ENCODE results near the gene HOTAIR.

DNA sequence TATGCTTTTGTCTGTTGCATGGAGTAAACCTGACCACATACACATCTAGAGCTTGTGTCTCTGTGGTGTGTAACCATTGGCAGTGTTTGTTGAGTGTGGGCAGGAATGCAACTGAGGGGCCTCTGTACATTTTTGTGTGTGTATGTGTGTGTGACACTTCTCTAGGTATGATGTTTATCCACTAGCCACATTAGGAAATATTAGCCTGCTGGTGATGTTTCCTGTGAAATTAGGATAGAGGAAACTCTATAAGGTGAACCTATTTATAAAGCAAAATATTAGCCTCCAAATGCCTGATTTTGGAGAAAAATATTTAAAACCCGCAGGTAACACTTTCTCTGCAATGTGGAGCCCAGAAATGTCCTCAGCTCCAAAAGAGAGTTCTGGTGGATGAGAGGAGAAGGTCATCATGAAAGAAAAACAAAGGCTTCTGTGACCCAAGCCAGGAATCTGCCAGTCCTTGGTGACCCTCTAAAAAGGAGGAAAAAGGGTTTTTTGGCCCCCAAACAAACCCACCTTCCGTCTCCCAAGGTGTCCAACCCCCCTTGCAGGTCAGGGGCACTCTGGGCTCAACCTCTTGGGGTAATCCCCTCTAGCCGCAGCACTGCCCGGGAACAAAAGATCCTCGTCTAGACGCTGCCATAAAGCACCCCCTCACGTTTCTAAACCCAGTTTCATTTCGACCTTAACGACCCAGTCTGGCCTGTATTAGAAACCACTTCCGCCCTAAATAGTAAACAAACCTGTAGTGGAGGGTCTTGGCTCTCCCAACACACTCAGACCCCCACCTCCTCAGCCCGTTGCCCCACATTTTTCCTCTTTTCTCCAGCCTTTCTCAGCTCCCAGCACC lies 3.1 kb upstream of the HOTAIR start:
- TF ChIP-seq, protein P1, sequence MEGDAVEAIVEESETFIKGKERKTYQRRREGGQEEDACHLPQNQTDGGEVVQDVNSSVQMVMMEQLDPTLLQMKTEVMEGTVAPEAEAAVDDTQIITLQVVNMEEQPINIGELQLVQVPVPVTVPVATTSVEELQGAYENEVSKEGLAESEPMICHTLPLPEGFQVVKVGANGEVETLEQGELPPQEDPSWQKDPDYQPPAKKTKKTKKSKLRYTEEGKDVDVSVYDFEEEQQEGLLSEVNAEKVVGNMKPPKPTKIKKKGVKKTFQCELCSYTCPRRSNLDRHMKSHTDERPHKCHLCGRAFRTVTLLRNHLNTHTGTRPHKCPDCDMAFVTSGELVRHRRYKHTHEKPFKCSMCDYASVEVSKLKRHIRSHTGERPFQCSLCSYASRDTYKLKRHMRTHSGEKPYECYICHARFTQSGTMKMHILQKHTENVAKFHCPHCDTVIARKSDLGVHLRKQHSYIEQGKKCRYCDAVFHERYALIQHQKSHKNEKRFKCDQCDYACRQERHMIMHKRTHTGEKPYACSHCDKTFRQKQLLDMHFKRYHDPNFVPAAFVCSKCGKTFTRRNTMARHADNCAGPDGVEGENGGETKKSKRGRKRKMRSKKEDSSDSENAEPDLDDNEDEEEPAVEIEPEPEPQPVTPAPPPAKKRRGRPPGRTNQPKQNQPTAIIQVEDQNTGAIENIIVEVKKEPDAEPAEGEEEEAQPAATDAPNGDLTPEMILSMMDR (conservative IDR thresholded peaks at IDR 0.05) = no peak
- no peak for TF ChIP-seq ZFX (IDR thresholded peaks at IDR 0.05)
